ENCODE results near the gene NRK. TPM values are rescaled to one million over a fixed set of nuclear protein-coding genes. Genes with fewer than 3 reads are reported as not detected.

NRK gene
- total and polyA plus RNA-seq, 2 of the 4 experiments (the other 2 are of a cell fraction) = 0.92 to 2.7 TPM

DNA sequence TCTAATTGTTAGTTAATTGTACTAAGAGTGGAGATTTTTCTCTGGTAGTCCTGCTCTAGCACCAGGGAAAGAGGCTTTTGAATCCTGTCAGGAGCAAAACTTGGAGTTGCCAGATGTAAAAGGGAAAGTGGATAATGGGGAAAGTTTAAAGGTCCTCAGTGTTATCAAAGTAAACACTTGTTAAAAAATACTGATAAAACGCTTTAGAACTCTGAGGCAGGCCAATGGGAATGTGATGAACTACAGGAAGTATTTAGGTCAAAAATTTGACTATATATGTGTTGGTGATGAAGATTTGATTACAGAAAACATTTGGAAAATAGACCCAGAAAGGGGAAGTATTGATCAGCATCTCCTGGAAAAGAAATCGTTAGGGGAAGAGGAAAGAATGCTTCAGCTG is 183.3 kb downstream of the NRK start:
- Histone ChIP-seq H4K91ac (ENCODE audit: insufficient read depth, low read depth, low read length) (no peak overlapping the region), H3K4me1 (ENCODE audit: control insufficient read depth, insufficient read depth, low read length) (no peaks in the 10 kb centered on the region), H3K9ac (ENCODE audit: low read depth, low read length) (no peak overlapping the region), H2BK15ac (ENCODE audit: low read depth, low read length) (no peak overlapping the region), H3K18ac (ENCODE audit: low read depth, low read length) (no peak overlapping the region), H4K8ac (ENCODE audit: low read depth in 2 of 2, low read length in 2 of 2) (no peak overlapping the region), H3K79me1 (ENCODE audit: low read depth in 1 of 2, low read length in 2 of 2) (no peaks in the 10 kb centered on the region), H3K4ac (ENCODE audit: low read depth, low read length) (no peak overlapping the region), H3K27me3 (ENCODE audit: control insufficient read depth, insufficient read depth, low read length) (no peaks in the 10 kb centered on the region), H3K4me3 (ENCODE audit: insufficient read depth, low read depth, low read length) (no peak overlapping the region), H4K20me1 (ENCODE audit: insufficient read depth, low read length) (no peaks in the 10 kb centered on the region), H2BK20ac (ENCODE audit: low read depth, low read length) (no peak overlapping the region), H2BK5ac (ENCODE audit: low read depth, low read length, poor library complexity, severe bottlenecking) (no peak overlapping the region), H3K9me3 (ENCODE audit: control insufficient read depth, insufficient read depth, low read length) (no peaks in the 10 kb centered on the region), H3K27ac (ENCODE audit: insufficient read depth, low read length) (no peak overlapping the region), H2AK9ac (replicated peaks; ENCODE audit: low read depth, low read length, poor library complexity) (no peak overlapping the region), H2BK120ac (ENCODE audit: low read depth, low read length) (no peak overlapping the region), H3K14ac (replicated peaks; ENCODE audit: low read depth, low read length) (no peak overlapping the region), H3K36me3 (ENCODE audit: control insufficient read depth, insufficient read depth, low read length) (no peaks in the 10 kb centered on the region), H3K56ac (ENCODE audit: extremely low read depth, insufficient read depth, low read length) (no peak overlapping the region), H4K5ac (ENCODE audit: low read depth, low read length) (no peak overlapping the region), H2AK5ac (ENCODE audit: low read depth, low read length) (no peak overlapping the region), H3K4me2 (ENCODE audit: low read depth, low read length) (no peak overlapping the region), H3K9me1 (ENCODE audit: insufficient read depth, low read length) (no peaks in the 10 kb centered on the region), H3K23ac (ENCODE audit: low read depth, low read length) (no peak overlapping the region), H2AFZ (replicated peaks; ENCODE audit: low read length, poor library complexity) (no peak overlapping the region)
- POLR2A ChIA-PET (ENCODE audit: unreplicated experiment) = no interaction called here
- no peak for DNase-seq
- BruUV-seq (replicated peaks) = no TSS peak
- TF ChIP-seq RAD21 (IDR thresholded peaks at IDR 0.05; ENCODE audit: low read length) (no peak), RCOR1 (IDR thresholded peaks at IDR 0.05; ENCODE audit: insufficient replicate concordance, low read length) (no peak), SMC3 (IDR thresholded peaks at IDR 0.05; ENCODE audit: low read depth, low read length) (no peak), RFX5 (IDR thresholded peaks at IDR 0.05; ENCODE audit: low read depth, low read length) (no peak), NFE2L2 (IDR thresholded peaks at IDR 0.05; ENCODE audit: low read depth, low read length) (no peak), MAFK (IDR thresholded peaks at IDR 0.05; ENCODE audit: low read depth, low read length) (no peak)
- dilution Hi-C loops (cut with HindIII; ENCODE audit: low sequenced_read_pairs, unreplicated experiment) = no loop called here
- in situ Hi-C loops (cut with MboI; ENCODE audit: low sequenced_read_pairs) = no loop called here
- no peak for ATAC-seq (ENCODE audit: low read depth)
- WGBS, 2 experiments (ENCODE audit: extremely low coverage in 2 of 2, insufficient read length in 1 of 2) = no CpG with 5 or more reads among the region's 2 CpGs
- intact Hi-C loops (cut with micrococcal nuclease) = no loop called here
- CTCF ChIA-PET = no interaction called here
